NCI-H2107 (cell line): ENCODE measurements around the gene PTTG2.
A peak's percentile ranks its signal among the peaks of the same experiment; 100 is the strongest.

Source experiments
- DNase-seq: peaks from one replicate; lab custom pipeline; 2025; lab: John Stamatoyannopoulos, UW

Gene PTTG2

GRCh38 chr4:37988670-37989069 lies 28.5 kb downstream of the PTTG2 start:
- no peak for DNase-seq

DNA sequence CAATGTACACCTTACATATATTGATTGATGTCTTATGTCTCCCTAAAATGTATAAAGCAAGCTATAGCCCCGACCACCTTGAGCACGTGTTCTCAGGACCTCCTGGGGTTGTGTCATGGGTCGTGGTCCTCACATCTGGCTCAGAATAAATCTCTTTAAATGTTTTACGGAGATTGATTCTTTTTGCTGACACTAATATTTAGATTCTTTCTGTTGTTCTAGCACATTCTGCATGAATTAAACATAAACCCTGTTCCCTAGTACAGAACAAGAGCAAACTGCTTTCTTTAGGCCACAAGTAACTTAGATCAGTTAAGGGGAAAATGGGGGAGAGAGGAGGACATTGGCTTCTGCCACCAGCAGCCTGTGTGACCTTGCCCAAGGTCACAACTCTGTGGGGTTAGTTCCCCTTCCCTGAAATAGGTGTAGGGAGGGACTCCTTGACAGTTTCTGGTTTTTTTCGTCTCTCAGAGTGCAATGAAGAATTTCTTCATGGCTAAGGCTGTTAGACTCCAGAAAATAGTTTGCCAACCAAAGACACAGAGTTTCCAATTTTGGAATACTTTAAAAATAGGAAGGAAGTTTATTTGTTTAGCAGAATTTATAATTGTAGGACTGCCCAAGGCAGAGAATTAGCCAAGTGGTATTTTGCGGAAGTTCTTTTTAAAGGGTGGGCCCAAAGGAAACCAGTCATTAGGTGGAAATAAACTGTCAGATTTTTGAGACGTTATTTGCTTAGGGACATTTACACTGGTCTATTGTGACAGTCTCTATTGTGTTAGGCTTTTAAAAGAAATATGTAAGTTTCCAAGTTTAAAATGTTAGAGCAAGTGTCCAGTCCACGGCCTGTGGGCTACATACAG lies 29.4 kb downstream of the PTTG2 start:
- no peak for DNase-seq

DNA sequence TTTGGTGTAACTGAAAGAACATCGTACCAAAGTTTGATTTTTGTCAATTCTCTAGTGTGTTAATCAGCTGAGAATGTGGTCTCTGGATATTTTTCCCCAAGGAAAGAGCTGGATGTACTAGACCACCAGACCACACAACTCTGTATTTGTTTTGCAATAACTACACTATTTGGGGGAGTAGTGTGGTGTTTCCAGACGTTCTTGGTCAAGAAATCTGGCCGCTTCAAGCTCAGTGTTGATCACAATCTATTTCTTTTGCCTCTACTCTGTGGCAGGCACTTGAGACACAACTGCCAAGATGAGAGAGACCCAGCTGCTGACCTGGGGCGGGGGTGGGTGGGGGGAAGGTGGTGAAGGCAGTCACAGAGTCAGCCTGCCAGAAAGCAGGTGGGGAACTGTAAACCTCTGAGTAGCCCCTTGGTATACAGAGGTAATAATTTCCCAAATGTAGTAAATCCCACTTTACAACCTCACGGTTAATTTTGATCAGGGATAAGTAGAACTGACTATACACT lies 30.6 kb downstream of the PTTG2 start:
- DNase-seq = no peak

- no peak for DNase-seq
Measured at GRCh38 chr4:37991623-37992410, 31.6 kb downstream of the PTTG2 start.

DNA sequence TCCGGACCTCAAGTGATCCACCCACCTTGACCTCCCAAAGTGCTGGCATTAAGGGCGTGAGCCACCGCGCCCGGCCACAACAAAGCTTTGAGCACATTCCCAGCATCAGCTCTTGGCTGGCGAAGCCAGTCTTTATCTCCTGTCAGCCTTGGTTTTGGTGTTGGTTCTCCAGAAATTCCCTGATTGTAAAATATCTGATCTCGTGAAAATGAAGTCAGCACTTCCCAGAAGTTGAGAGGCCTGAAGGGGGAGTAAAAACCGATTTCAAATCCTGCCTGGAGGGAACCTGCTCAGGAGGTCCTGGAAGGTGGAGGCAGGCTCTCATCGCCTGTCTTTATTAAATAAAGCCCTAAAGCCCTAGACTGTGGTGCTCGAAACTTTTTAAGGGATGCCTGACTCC lies 33.6 kb downstream of the PTTG2 start:
- no peak for DNase-seq

DNA sequence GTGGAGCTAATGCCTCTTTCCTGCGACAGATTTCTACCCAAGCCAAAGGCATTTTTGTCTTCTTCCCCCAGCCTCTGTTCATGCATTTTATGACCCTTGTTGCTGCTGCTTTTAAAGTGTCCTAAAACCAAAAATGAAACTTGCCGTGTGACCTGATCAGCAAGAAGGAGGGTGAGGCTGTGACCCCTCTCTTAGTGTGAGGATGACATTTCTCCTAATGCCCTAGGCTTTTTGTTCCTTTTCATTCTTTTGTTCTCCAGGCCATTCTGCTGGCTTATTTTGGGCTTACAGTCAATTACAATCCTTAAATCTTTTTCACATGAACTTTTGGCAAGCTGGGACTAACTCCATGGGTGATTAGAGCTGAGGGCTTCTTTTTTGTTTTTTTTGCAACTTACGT lies 34.4 kb downstream of the PTTG2 start:
- DNase-seq = no peak

GRCh38 chr4:37995299-37995821 lies 35.2 kb downstream of the PTTG2 start:
- DNase-seq = no peak

DNA sequence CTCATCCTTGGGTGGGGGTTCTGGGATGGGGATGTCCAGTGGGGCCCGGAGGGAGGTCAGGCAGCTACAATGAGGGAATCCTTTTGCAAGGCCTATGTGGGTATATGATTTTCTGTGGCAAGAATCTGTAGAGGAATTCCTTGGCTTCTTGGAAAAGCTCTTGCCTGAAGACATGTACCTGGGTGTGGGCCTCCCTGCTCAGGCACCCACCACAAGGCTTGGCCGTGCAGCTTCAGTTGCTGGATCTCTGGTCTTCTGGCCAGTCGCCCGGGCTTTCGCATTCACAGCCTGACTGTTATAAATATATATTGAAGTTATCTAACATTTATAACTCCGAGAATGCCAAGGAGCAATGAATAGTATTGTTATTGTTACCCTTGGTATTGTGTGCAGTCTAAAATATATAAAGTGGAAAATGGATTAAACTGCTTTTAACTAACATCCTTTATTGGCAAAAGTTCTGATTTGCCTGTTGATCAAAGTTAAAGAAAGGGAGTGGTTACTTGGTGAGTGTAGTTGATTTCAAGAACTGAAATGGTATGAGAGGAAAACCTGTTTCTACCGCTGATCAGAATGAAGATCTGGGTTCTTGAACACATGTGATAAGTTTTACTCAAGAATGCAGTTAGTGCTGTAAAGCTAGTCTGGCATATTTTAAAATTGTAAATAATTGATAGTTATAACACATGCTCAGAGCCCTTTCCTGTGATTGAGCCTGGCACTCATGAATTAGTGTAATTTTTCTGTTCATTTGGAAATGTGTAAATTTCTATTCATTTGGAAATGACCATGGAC lies 36.0 kb downstream of the PTTG2 start:
- DNase-seq = no peak

GRCh38 chr4:37998226-37998625 lies 38.0 kb downstream of the PTTG2 start:
- no peak for DNase-seq

DNA sequence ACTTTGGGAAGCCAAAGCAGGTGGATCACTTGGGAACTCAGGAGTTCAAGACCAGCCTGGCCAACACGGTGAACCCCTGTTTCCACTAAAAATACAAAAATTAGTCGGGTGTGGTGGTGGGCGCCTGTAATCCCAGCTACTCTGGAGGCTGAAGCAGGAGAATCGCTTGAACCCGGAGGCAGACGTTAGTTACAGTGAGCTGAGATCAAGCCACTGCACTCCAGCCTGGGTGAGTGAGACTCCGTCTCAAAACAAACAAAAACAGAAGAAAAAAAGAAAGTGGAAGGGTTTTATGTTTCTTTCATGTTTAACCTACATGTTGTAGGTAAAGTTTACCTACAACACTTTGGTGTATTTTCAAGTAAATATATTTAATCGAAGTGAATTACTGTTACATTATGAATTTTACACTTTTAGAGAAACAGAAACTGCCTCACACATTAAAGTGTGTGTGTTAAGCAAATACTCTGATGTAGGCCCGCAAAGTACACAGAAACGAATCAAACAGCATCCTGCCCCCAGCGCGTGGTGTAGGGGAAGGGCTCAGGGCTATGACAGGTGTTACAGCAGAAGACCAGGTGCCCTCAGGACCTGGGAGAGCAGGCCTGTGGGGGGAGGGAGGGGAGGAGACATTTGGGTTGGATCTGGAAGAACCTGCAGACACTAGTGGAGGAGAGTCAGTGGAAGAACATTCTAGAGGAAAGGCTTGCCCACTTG lies 39.0 kb downstream of the PTTG2 start:
- peak; percentile 13 for DNase-seq

DNA sequence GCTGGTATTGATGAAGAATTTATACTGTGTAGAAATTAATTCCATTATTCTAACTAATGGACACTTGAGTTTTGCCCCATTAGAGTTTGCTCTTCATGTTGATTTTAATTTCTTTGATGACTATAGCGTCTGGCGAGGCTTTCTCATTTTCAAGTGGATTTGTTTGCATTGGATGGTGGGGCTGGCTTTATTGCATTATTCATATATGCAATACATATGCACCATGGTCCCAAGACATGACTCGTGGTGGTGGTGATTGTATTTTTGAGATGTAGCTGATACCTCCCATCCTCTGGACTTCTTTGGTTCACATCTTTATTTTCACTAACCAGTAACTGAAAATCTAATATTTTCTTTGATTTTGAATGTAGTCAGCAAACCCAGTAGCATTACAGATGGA lies 39.8 kb downstream of the PTTG2 start:
- DNase-seq = no peak

- no peak for DNase-seq
Measured at GRCh38 chr4:38001927-38002326, 41.7 kb downstream of the PTTG2 start.

- no peak for DNase-seq
Measured at GRCh38 chr4:38002451-38003071, 42.4 kb downstream of the PTTG2 start.

DNA sequence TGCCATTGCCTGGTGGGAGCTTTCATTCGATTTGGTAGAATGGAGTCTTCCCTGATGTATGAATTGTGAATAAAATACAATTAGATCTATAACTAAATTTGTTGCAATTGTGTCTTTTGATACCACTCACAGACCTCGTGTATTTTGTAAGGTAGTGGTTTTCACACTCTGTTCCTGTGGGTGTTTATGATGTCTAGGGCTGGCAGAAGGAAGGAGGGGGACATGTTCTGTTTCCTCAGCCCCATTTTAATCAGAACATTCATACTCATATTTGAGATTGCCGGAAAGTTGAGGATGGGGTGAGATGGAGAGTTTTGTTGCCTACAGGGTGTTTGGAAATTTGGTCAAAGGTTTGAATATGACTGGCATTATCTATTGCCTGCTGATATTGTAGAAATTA lies 42.9 kb downstream of the PTTG2 start:
- no peak for DNase-seq

- no peak for DNase-seq
Measured at GRCh38 chr4:38003628-38004027, 43.4 kb downstream of the PTTG2 start.

DNA sequence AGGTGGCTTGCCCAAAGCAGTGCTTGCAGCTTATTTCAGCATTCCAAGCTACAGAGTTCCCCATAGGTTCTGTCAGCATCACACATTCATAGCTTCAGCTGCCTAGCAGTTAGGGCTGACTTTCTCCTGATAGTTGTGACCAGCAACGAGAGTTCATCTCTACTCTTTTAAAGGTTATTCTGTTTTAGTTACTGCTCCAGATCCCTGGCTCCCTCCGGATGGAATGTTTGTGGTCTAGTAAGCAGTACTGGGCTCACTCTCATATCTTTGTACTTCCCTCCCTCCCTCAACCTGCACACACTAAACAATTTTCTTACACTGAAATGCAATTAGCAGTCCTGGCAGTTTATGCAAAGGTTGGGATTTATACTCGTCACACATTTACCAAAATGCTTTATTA lies 43.9 kb downstream of the PTTG2 start:
- no peak for DNase-seq

- DNase-seq = no peak
Measured at GRCh38 chr4:38004887-38005286, 44.7 kb downstream of the PTTG2 start.

DNA sequence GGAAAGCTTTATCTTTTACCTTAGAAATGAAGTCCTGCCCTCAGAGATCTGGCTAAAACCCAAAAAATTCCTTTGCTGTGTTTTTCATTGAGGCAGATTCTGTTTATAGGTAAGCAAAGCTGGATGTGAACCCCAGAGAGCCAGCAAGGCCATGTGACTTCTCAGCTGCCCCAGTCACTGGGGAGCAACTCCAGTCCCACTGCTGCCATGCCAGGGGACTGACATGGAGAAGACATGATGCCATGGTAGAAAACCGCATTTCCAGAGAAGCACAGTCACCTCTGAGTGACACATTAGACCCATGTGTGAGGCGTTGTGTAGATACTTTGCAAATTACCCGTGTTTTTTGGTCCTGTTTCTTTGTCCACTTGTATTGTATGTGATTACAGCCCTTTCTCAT lies 45.4 kb downstream of the PTTG2 start:
- DNase-seq = no peak

DNA sequence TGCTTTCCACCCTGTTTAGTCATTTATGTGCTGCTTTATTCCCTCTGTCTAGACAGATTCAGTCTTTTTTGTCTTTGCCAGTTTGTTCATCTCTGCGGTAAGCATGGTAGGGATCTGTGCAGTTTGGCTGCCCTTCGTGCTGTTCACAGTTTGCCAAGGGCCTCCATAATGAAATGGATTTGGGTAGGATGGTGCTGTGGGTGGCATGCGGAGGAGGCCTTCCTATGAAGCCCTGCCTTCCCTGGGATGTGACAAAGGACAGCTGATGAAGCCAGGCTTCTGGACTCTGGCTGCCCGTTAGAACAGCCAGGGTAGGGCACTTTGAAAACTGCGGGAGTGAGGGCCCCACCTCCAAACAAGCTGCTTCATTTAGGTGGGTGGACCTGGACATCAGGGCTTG lies 47.4 kb downstream of the PTTG2 start:
- DNase-seq = no peak

DNA sequence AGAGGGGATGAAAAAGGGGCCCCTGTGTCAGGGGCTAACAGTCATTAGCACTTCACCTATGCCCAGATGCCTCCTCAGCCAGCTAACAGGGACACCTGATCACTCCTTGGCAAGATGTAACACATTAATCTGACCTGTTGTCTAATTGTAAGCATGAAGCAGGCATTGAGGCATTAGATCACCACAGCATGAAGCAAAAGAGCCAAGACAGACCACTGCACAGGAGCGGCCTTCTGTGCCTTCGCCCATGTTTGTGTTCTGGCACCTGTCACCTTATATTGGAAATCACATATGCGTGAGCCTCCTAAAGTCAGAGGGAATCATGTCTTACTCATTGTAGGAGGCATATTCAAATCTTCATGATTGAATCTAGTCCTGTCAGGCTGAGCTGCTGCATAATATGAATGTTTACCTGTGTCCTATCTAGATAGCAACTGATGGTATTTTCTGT lies 48.4 kb downstream of the PTTG2 start:
- no peak for DNase-seq

GRCh38 chr4:38009421-38009820 lies 49.2 kb downstream of the PTTG2 start:
- DNase-seq = no peak
